H1 (cell line): ENCODE results near the gene RBM20. TPM values are rescaled to one million over a fixed set of nuclear protein-coding genes. Genes with fewer than 3 reads are reported as not detected.

Source experiments
- CTCF ChIA-PET: fragments of 300-600 bp; sonication (Branson Sonifier 250); formaldehyde crosslinking; loops from one replicate; lab custom pipeline; 2021; ENCODE audit not compliant: partially characterized antibody; lab: Charles Lee
- POLR2A ChIA-PET: fragments of 300-600 bp; sonication (Branson Sonifier 250); formaldehyde crosslinking; loops from one replicate; lab custom pipeline; 2021; ENCODE audit warnings: inconsistent platforms; ENCODE audit not compliant: partially characterized antibody; lab: Charles Lee
- DNase-seq, 2 experiments: peaks; one replicate each; pipeline versions ENCODE4 v3.0.0 to v3.0.0-alpha.2; 2010 to 2022; ENCODE audit warnings: low spot score in 2 of 2, low read depth in 1 of 2, mixed read lengths in 1 of 2
- FAIRE-seq: peaks from 2 replicates; lab custom pipeline; 2011; peaks lifted over from hg19 to GRCh38; lab: Jason Lieb, UNC
- H2AFZ ChIP-seq: 2 replicates; pipeline ENCODE4 v1.8.1; 2012; ENCODE audit warnings: low read length, inconsistent platforms
- H2AK5ac ChIP-seq: 2 replicates; pipeline ENCODE4 v1.6.1; 2013; ENCODE audit warnings: low read depth, low read length
- H2BK120ac ChIP-seq: replicated peaks from 2 replicates; pipeline ENCODE3; 2013; ENCODE audit warnings: low read depth, low read length, inconsistent platforms
- H2BK12ac ChIP-seq: 2 replicates; pipeline ENCODE4 v1.6.1; 2013; ENCODE audit warnings: low read depth, low read length
- H2BK15ac ChIP-seq: 2 replicates; pipeline ENCODE4 v1.6.1; 2013; ENCODE audit warnings: low read length
- H2BK20ac ChIP-seq: 2 replicates; pipeline ENCODE4 v1.6.1; 2013; ENCODE audit warnings: low read length
- H2BK5ac ChIP-seq: 2 replicates; pipeline ENCODE4 v1.6.1; 2013; ENCODE audit warnings: low read depth, low read length
- H3K14ac ChIP-seq: 2 replicates; pipeline ENCODE4 v1.6.1; 2013; ENCODE audit warnings: inconsistent platforms; ENCODE audit not compliant: insufficient read length
- H3K18ac ChIP-seq: 2 replicates; pipeline ENCODE4 v1.6.1; 2013; ENCODE audit warnings: low read length; ENCODE audit errors: extremely low read depth
- H3K23ac ChIP-seq: 2 replicates; pipeline ENCODE4 v1.6.1; 2013; ENCODE audit warnings: inconsistent platforms; ENCODE audit not compliant: insufficient read length
- H3K23me2 ChIP-seq: 2 replicates; pipeline ENCODE4 v1.6.1; 2013; ENCODE audit warnings: low read depth, low read length
- H3K27ac ChIP-seq: 2 replicates; pipeline ENCODE4 v1.6.1; 2011; ENCODE audit warnings: low read depth, low read length, inconsistent platforms
- H3K27me3 ChIP-seq, 4 experiments: replicated peaks in 1 of 4; 1 replicate in 1 of 4; 2 replicates in 3 of 4; pipeline versions ENCODE4 v1.6.1 to v1.8.1; 2011 to 2013; ENCODE audit warnings: low read length in 3 of 4, mild to moderate bottlenecking in 3 of 4, inconsistent platforms in 2 of 4, mixed read lengths in 2 of 4, moderate library complexity in 1 of 4; ENCODE audit not compliant: control insufficient read depth in 3 of 4, insufficient read depth in 3 of 4; ENCODE audit errors: extremely low read depth in 1 of 4
- H3K36me3 ChIP-seq, 4 experiments: 2 replicates each; pipeline versions ENCODE4 v1.6.1 to v1.8.1; 2011 to 2013; ENCODE audit warnings: mild to moderate bottlenecking in 4 of 4, low read length in 3 of 4, moderate library complexity in 2 of 4, control low read depth in 1 of 4, inconsistent platforms in 1 of 4; ENCODE audit not compliant: insufficient read depth in 4 of 4, control insufficient read depth in 2 of 4
- H3K4ac ChIP-seq: replicated peaks from 2 replicates; pipeline ENCODE3; 2013; ENCODE audit warnings: low read length, low read depth, mixed read lengths, inconsistent platforms; ENCODE audit not compliant: insufficient read length
- H3K4me1 ChIP-seq, 4 experiments: replicated peaks in 1 of 4; 1 replicate in 1 of 4; 2 replicates in 3 of 4; pipeline versions ENCODE4 v1.6.1 to v1.8.1; 2011 to 2013; ENCODE audit warnings: low read length in 3 of 4, inconsistent platforms in 2 of 4, mixed read lengths in 1 of 4; ENCODE audit not compliant: insufficient read depth in 4 of 4, control insufficient read depth in 3 of 4
- H3K4me2 ChIP-seq, 2 experiments: 2 replicates each; pipeline versions ENCODE4 v1.6.1 to v1.8.1; 2011 to 2013; ENCODE audit warnings: low read depth in 2 of 2, low read length in 2 of 2, control low read depth in 1 of 2, inconsistent platforms in 1 of 2, mild to moderate bottlenecking in 1 of 2; ENCODE audit not compliant: insufficient read depth in 1 of 2
- H3K4me3 ChIP-seq, 4 experiments: fragments of 200-600, 300-600 bp in 1 of 4; sonication (generic), shearing (Covaris generic), sonication (Bioruptor Twin) in 1 of 4; 2 replicates each; pipeline versions ENCODE4 v1.5.1 to v1.8.1; 2011 to 2016; ENCODE audit warnings: low read length in 4 of 4, low read depth in 3 of 4, control low read depth in 2 of 4, inconsistent platforms in 2 of 4, mild to moderate bottlenecking in 2 of 4, mixed read lengths in 1 of 4, moderate library complexity in 1 of 4; ENCODE audit not compliant: insufficient read depth in 2 of 4; ENCODE audit errors: extremely low read depth in 1 of 4
- H3K56ac ChIP-seq: replicated peaks from 2 replicates; pipeline ENCODE3; 2013; ENCODE audit warnings: low read depth, mild to moderate bottlenecking, mixed read lengths, low read length, inconsistent platforms; ENCODE audit not compliant: insufficient read length
- H3K79me1 ChIP-seq: 2 replicates; pipeline ENCODE4 v1.6.1; 2013; ENCODE audit warnings: low read depth, low read length, control low read depth
- H3K79me2 ChIP-seq, 2 experiments: 2 replicates each; pipeline versions ENCODE4 v1.6.1 to v1.8.1; 2012 to 2013; ENCODE audit warnings: low read length in 2 of 2, mild to moderate bottlenecking in 2 of 2, inconsistent platforms in 1 of 2; ENCODE audit not compliant: insufficient read depth in 2 of 2, control insufficient read depth in 1 of 2
- H3K9ac ChIP-seq, 4 experiments: replicated peaks in 1 of 4; 1 replicate in 1 of 4; 2 replicates in 3 of 4; pipeline versions ENCODE4 v1.6.1 to v1.8.1; 2011 to 2013; ENCODE audit warnings: low read depth in 3 of 4, low read length in 3 of 4, control low read depth in 2 of 4, mild to moderate bottlenecking in 2 of 4, moderate library complexity in 2 of 4, inconsistent platforms in 1 of 4; ENCODE audit errors: extremely low read depth in 1 of 4
- H3K9me3 ChIP-seq, 2 experiments: 2 replicates each; pipeline versions ENCODE4 v1.6.1 to v1.8.1; 2012 to 2013; ENCODE audit warnings: mild to moderate bottlenecking in 2 of 2, moderate library complexity in 2 of 2, control low read depth in 1 of 2, inconsistent platforms in 1 of 2, low read depth in 1 of 2, low read length in 1 of 2, mixed read lengths in 1 of 2; ENCODE audit not compliant: insufficient read depth in 2 of 2
- H4K20me1 ChIP-seq, 2 experiments: replicated peaks in 1 of 2; 2 replicates each; pipeline versions ENCODE3 to v1.8.1; 2011 to 2013; ENCODE audit warnings: inconsistent platforms in 2 of 2, low read length in 2 of 2, mild to moderate bottlenecking in 1 of 2; ENCODE audit not compliant: insufficient read depth in 2 of 2, control insufficient read depth in 1 of 2
- H4K5ac ChIP-seq: 2 replicates; pipeline ENCODE4 v1.6.1; 2013; ENCODE audit warnings: low read length, low read depth, mixed read lengths, inconsistent platforms; ENCODE audit not compliant: insufficient read length
- H4K8ac ChIP-seq: 2 replicates; pipeline ENCODE4 v1.8.0; 2013; ENCODE audit warnings: mild to moderate bottlenecking, moderate library complexity, low read length, inconsistent platforms; ENCODE audit not compliant: insufficient read depth; ENCODE audit errors: extremely low read depth
- H4K91ac ChIP-seq: replicated peaks from 2 replicates; pipeline ENCODE3; 2013; ENCODE audit warnings: low read length, mixed read lengths, inconsistent platforms; ENCODE audit not compliant: insufficient read length
- EGR1 ChIP-seq: IDR thresholded peaks from 2 replicates; pipeline ENCODE4 v1.6.1; 2011; ENCODE audit warnings: low read depth, low read length, borderline replicate concordance
- MAFK ChIP-seq: IDR thresholded peaks from 2 replicates; pipeline ENCODE4 v1.6.1; 2012; ENCODE audit warnings: low read depth, mild to moderate bottlenecking, improper control_type of control experiment, low read length
- RFX5 ChIP-seq: IDR thresholded peaks from 2 replicates; pipeline ENCODE4 v1.6.1; 2011; ENCODE audit warnings: low read depth, low read length, improper control_type of control experiment, borderline replicate concordance
- RXRA ChIP-seq: IDR thresholded peaks from 2 replicates; pipeline ENCODE4 v1.6.1; 2011; ENCODE audit warnings: low read depth, mild to moderate bottlenecking, low read length, moderate library complexity; ENCODE audit not compliant: insufficient read depth
- SUZ12 ChIP-seq: fragments of 200-600 bp; sonication (generic); IDR thresholded peaks from 2 replicates; pipeline ENCODE4 v1.6.1; 2012; ENCODE audit warnings: mild to moderate bottlenecking, inconsistent platforms, low read length, moderate library complexity, mixed read lengths
- TEAD4 ChIP-seq: IDR thresholded peaks from 2 replicates; pipeline ENCODE4 v1.6.1; 2012; ENCODE audit warnings: low read depth, low read length, inconsistent platforms, mixed read lengths
- ZNF274 ChIP-seq: IDR thresholded peaks from 2 replicates; pipeline ENCODE4 v1.7.0; 2012; ENCODE audit warnings: low read length, borderline replicate concordance; ENCODE audit errors: extremely low read depth
- WGBS, 2 experiments: shearing (Covaris generic) in 1 of 2; methylation state at CpG; one replicate each; pipeline versions ENCODE4 v1.1.6 to v1.1.7; 2013 to 2015; ENCODE audit warnings: low lambda C conversion rate in 2 of 2, mixed read lengths in 2 of 2, inconsistent platforms in 1 of 2, low coverage in 1 of 2, missing lambda C conversion rate in 1 of 2; ENCODE audit not compliant: insufficient replicate concordance in 2 of 2, insufficient coverage in 1 of 2, insufficient read length in 1 of 2; ENCODE audit errors: extremely low coverage in 1 of 2, missing lambda C conversion rate in 1 of 2; 5-methylcytosine and 5-hydroxymethylcytosine counted together
- polyA plus RNA-seq, 7 experiments: library from polyadenylated mRNA; depleted of rRNA in 3 of 7; stranded (reverse) in 5 of 7; unstranded in 2 of 7; fragments of >200 nt in 5 of 7; fragments of 200-250 nt in 2 of 7; gene quantifications; 1 replicate in 5 of 7; 2 replicates in 1 of 7; 4 replicates in 1 of 7; pipeline versions ENCODE4 v1.2.1 to v1.2.3, GENCODE V29; 2011 to 2013; ENCODE audit warnings: missing spikeins in 2 of 7, mixed read lengths in 2 of 7
- total RNA-seq: library from RNA; stranded (reverse); fragmentation: NEBNext Ultra II Directional; extraction: Animal tissue kit (Norgen Biotek cat#: 25700); gene quantifications from 2 replicates; pipeline ENCODE4 v1.2.1, GENCODE V29; 2021

Gene RBM20
- total and polyA plus RNA-seq, 2 of the 8 experiments (the other 6 are each of a cell fraction or from before 2014, with no cell fraction given): 0.05 to 0.63 TPM

- no peak overlapping the region for H3K9ac ChIP-seq
These were observed 89.2 kb downstream of the RBM20 start for GRCh38 chr10:110733218-110733952.

More at GRCh38 chr10:110733218-110733952, 89.2 kb downstream of the RBM20 start:
- no peaks in the 10 kb centered on the region for H3K36me3 ChIP-seq
- H2BK5ac ChIP-seq: no peak overlapping the region
- no peak overlapping the region for H4K5ac ChIP-seq
- H3K79me1 ChIP-seq: no peaks in the 10 kb centered on the region
- H3K4me1 ChIP-seq: no peaks in the 10 kb centered on the region; a peak in 1 of 7 replicates
- H2AFZ ChIP-seq: peak overlapping the region; percentile 82; the same call in 1 of the 2 replicates
- H3K4ac ChIP-seq: no peak overlapping the region
- no peak overlapping the region for H4K8ac ChIP-seq
- no peak for FAIRE-seq
- CTCF ChIA-PET: interaction anchor here (0.8 to 1.3 kb wide), 2 partner anchors 13 to 123 kb away, joined by 3 read pairs; no protein-coding TSS in a partner anchor
- H2BK120ac ChIP-seq: no peak overlapping the region
- no peak for TF ChIP-seq RXRA
- TF ChIP-seq RFX5: no peak
- TF ChIP-seq EGR1: no peak
- no peak for TF ChIP-seq ZNF274
- no peak for TF ChIP-seq TEAD4
- TF ChIP-seq MAFK: peak; percentile 70; the same call in 1 of the 2 replicates
- no peak for TF ChIP-seq SUZ12
- TF ChIP-seq, all 59 proteins: peak for 1
- no peak overlapping the region for H3K27ac ChIP-seq
- no peaks in the 10 kb centered on the region for H4K20me1 ChIP-seq
- no peak overlapping the region for H3K4me2 ChIP-seq
- H2BK12ac ChIP-seq: no peak overlapping the region
- H3K23me2 ChIP-seq: no peaks in the 10 kb centered on the region
- H2BK15ac ChIP-seq: no peak overlapping the region
- H3K9me3 ChIP-seq: no peaks in the 10 kb centered on the region
- no peak overlapping the region for H3K4me3 ChIP-seq
- no peaks in the 10 kb centered on the region for H3K27me3 ChIP-seq
- H4K91ac ChIP-seq: no peak overlapping the region
- no peak overlapping the region for H3K18ac ChIP-seq
- no peaks in the 10 kb centered on the region for H3K79me2 ChIP-seq
- H2AK5ac ChIP-seq: no peak overlapping the region
- no peak overlapping the region for H3K14ac ChIP-seq
- 91% methylated on average over 16 of the region's 16 CpGs; no CpG with 5 or more reads in 1 of the 2 experiments for WGBS, 2 experiments
- H3K23ac ChIP-seq: no peak overlapping the region
- POLR2A ChIA-PET: no interaction called here
- no peak overlapping the region for H2BK20ac ChIP-seq
- no peak for DNase-seq
- H3K56ac ChIP-seq: no peak overlapping the region
